ENCODE data around the gene DUSP22.
"Not testable (repeated sequence)": the region's sequence is repeated elsewhere in the genome, so short reads cannot be mapped to it uniquely, and the experiment has no call there.

The DUSP22 gene

DNA sequence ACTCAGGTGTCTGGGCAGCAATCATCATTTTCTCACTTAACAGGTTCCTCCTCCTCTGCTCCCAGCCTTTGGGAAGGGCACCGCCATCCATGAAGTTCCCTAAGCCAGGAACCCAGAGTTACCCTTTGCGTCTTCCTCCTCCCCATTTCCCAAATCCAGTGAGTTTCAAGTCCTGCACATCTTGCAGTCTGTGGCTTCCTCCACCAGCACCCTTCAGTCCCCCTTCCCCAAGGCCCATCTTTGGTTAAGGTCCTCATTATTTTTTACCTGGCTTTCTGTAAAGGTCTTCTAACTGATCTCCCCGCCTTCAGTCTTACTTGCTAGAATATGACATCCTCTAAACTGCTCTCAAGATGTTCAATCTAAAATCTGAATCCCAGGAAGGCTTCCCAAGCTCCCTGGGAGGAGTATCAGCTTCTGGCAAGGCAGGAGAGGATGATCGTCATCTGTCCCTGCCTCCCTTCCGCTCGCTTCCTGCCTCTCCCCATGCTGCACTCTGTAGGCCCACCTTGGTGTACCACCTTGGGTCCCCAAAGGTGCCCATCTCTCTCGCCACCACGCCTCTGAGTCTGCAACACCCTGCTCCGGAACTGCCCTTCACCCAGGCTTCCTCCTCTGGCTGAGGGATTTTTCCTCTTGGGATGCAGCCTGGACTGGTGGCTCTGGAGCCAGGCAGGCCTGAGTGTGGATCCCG lies 11.4 kb upstream of the DUSP22 start:
- DNase-seq, result no peak

GRCh38 chr6:281469-282103 lies 10.7 kb upstream of the DUSP22 start:
- DNase-seq, result no peak

- DNase-seq, result no peak
Observed at GRCh38 chr6:282177-282866, 10.0 kb upstream of the DUSP22 start.

GRCh38 chr6:282867-283416 lies 9.3 kb upstream of the DUSP22 start:
- DNase-seq, result no peak

GRCh38 chr6:284486-284885 lies 7.8 kb upstream of the DUSP22 start:
- DNase-seq, result no peak

DNA sequence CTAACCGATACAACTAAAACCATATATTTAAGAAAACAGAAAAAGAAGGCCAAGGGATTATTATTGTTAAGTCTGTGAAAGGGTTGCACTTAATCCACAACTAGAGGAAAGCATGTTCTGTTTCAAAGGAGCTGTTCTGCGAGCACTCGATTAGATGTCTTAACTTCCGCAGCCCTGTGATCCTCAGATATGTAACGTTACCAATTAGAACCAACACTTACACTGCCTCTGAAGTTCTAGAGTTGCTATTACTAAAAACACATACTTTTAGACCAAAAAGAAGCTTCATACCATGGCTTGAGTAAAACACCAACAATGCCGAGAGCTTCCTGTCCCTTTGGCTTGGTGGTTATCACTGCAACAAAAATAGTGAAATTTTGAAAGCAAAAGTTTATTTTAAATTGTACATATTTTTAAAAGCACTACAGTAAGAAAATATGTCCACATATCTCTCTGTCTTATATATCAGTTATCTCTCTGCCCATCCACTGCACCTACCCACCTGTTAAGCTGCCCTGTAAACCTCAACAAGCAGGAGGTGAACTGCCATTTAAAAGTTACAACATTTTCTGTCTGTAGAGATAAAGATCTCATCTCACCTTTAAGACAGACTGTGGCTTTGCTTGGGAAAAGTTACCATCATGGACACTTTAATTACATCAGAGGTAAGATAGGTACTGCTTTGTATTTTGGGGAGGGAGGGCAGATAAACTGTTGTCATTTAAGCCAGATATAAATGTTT lies 7.1 kb upstream of the DUSP22 start:
- DNase-seq, result no peak

- DNase-seq, result not testable (repeated sequence)
Observed at GRCh38 chr6:285902-286301, 6.4 kb upstream of the DUSP22 start.

DNA sequence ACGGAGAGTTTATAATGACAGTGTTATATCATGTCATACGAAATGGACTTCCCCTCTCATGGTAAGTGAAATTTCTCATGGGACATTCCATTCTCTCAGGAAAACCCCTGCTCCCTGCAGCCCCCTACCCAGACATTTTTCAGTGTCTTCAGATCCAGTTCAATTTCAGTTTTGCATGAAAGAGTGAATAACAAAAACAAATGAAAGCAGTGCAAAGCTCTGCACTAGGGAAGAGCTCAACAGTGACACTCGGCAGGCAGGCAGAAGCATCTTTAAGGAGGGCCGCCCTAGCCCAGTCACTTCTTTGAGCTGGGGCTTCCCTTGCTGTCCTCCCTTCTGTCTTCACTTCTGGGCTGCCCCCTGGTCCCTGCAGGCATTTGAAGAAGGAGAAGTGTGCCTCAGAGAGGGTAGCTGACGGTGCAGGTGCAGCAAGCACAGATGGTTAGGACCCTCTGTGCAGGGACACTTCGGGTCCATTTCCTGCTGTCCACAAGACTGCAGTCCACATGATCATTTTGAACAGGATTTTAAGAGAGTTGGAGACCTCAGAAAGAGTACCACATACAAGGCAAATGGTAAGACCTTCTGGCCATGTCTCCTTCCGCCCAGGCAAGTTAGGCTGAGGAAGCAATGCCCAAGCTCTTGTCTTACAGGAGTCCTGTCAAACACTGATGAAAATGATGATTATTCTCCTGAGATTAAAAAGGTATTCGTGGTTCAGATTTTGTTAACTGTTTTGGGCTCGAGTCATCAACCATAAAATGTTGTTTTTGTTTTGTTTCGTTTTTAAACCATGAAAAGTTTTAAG lies 5.4 kb upstream of the DUSP22 start:
- DNase-seq, result no peak

GRCh38 chr6:287489-287860 lies 4.8 kb upstream of the DUSP22 start:
- no peak for DNase-seq

- DNase-seq, result peak; percentile 41
Observed at GRCh38 chr6:288866-289265, 3.4 kb upstream of the DUSP22 start.

GRCh38 chr6:290111-290922 lies 2.0 kb upstream of the DUSP22 start:
- DNase-seq, result peak; percentile 38

DNA sequence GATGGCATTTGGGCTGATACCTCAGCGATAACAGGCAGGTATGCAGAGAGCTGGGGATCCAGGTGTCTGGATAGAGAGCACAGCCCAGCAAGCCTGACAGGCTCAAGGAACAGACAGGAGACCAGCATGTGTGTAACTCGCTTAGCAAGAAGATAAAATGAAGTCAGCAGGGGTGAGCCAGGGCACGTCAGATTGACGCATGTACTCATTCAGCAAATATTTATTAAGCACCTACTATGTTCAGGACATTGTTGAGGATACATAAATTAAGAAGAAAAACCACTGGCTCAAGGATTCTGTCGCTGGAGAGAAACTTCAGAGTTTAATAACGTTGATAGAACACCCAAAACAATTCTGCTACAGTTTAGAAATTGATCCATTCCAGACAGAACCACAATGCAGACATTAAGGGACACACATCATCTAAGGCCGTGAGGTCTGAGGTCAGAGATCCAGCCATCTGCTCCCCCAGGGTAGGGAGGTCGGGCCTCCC lies 1.0 kb upstream of the DUSP22 start:
- peak; percentile 31 for DNase-seq

GRCh38 chr6:292506-293192 lies 362 bp downstream of the DUSP22 start:
- DNase-seq, result peak; percentile 92

- DNase-seq, result peak; percentile 75
Observed at GRCh38 chr6:293193-294174, 1.2 kb downstream of the DUSP22 start.

- no peak for DNase-seq
Observed at GRCh38 chr6:294656-295565, 2.6 kb downstream of the DUSP22 start.

GRCh38 chr6:296151-297122 lies 4.2 kb downstream of the DUSP22 start:
- DNase-seq, result no peak

All from suppressor macrophage treated with lipopolysaccharide for 4 hours (primary cell).